ENCODE data around the gene FOLR1.
"Not testable (repeated sequence)": the region's sequence is repeated elsewhere in the genome, so short reads cannot be mapped to it uniquely, and the experiment has no call there.

The FOLR1 gene

GRCh38 chr11:72190631-72191071, 1.3 kb upstream of the FOLR1 start:
- Histone ChIP-seq H3K79me2 (ENCODE audit: insufficient read depth, low read length) (no peaks in the 10 kb centered on the region), H3K9me3 (ENCODE audit: low read length) (no peaks in the 10 kb centered on the region), H3K4me2 (ENCODE audit: low read length) (no peak overlapping the region), H4K20me1 (ENCODE audit: insufficient read depth, low read length) (no peaks in the 10 kb centered on the region), H3K36me3 (ENCODE audit: insufficient read depth, low read length) (no peaks in the 10 kb centered on the region), H3K4me1 (ENCODE audit: insufficient read depth, low read length, severe bottlenecking) (no peaks in the 10 kb centered on the region), H3K27ac (ENCODE audit: low read depth, low read length, poor library complexity, severe bottlenecking) (no peak overlapping the region), H3F3A (ENCODE audit: insufficient read depth, low read length) (no peaks in the 10 kb centered on the region), H3K4me3 (ENCODE audit: low read depth, low read length, poor library complexity, severe bottlenecking) (no peak overlapping the region), H3K27me3 (ENCODE audit: insufficient read depth, low read length) (no peaks in the 10 kb centered on the region), H2AFZ (ENCODE audit: low read length) (no peak overlapping the region), H3K9ac (ENCODE audit: low read length) (no peak overlapping the region), H3K9me2 (ENCODE audit: low read depth, low read length) (no peaks in the 10 kb centered on the region)
- TF ChIP-seq EZH2 (IDR thresholded peaks at IDR 0.05; ENCODE audit: borderline replicate concordance, low read length) = no peak

- Histone ChIP-seq H3K4me1 (ENCODE audit: insufficient read depth, low read length, severe bottlenecking) (no peaks in the 10 kb centered on the region), H3K9me3 (ENCODE audit: low read length) (no peaks in the 10 kb centered on the region), H3K27ac (ENCODE audit: low read depth, low read length, poor library complexity, severe bottlenecking) (no peak overlapping the region), H3K36me3 (ENCODE audit: insufficient read depth, low read length) (no peaks in the 10 kb centered on the region), H3F3A (ENCODE audit: insufficient read depth, low read length) (no peaks in the 10 kb centered on the region), H3K27me3 (ENCODE audit: insufficient read depth, low read length) (no peaks in the 10 kb centered on the region), H3K4me3 (ENCODE audit: low read depth, low read length, poor library complexity, severe bottlenecking) (no peak overlapping the region), H4K20me1 (ENCODE audit: insufficient read depth, low read length) (no peaks in the 10 kb centered on the region), H2AFZ (ENCODE audit: low read length) (no peak overlapping the region), H3K4me2 (ENCODE audit: low read length) (no peak overlapping the region), H3K9me2 (ENCODE audit: low read depth, low read length) (no peaks in the 10 kb centered on the region), H3K79me2 (ENCODE audit: insufficient read depth, low read length) (no peaks in the 10 kb centered on the region), H3K9ac (ENCODE audit: low read length) (no peak overlapping the region)
- TF ChIP-seq CTCF (IDR thresholded peaks at IDR 0.05; ENCODE audit: low read length) = no peak
- no peak for TF ChIP-seq EZH2 (IDR thresholded peaks at IDR 0.05; ENCODE audit: borderline replicate concordance, low read length)
Observed at GRCh38 chr11:72195518-72196270, 3.8 kb downstream of the FOLR1 start.

- H3K4me3 ChIP-seq (ENCODE audit: low read depth, low read length, poor library complexity, severe bottlenecking); H3K36me3 ChIP-seq (ENCODE audit: insufficient read depth, low read length); H3K27ac ChIP-seq (ENCODE audit: low read depth, low read length, poor library complexity, severe bottlenecking); H3K9ac ChIP-seq (ENCODE audit: low read length); H2AFZ ChIP-seq (ENCODE audit: low read length); H3F3A ChIP-seq (ENCODE audit: insufficient read depth, low read length); H4K20me1 ChIP-seq (ENCODE audit: insufficient read depth, low read length); H3K9me2 ChIP-seq (ENCODE audit: low read depth, low read length); H3K4me1 ChIP-seq (ENCODE audit: insufficient read depth, low read length, severe bottlenecking); H3K27me3 ChIP-seq (ENCODE audit: insufficient read depth, low read length); H3K9me3 ChIP-seq (ENCODE audit: low read length); H3K79me2 ChIP-seq (ENCODE audit: insufficient read depth, low read length); H3K4me2 ChIP-seq (ENCODE audit: low read length): not testable (repeated sequence)
Observed at GRCh38 chr11:72201445-72201844, 9.5 kb downstream of the FOLR1 start.

GRCh38 chr11:72202571-72202970, 10.6 kb downstream of the FOLR1 start:
- no peak for TF ChIP-seq EZH2 (IDR thresholded peaks at IDR 0.05; ENCODE audit: borderline replicate concordance, low read length)
- no peak for TF ChIP-seq CTCF (IDR thresholded peaks at IDR 0.05; ENCODE audit: low read length)
- H3K27me3 ChIP-seq (ENCODE audit: insufficient read depth, low read length) = no peaks in the 10 kb centered on the region
- no peaks in the 10 kb centered on the region for H4K20me1 ChIP-seq (ENCODE audit: insufficient read depth, low read length)

More at GRCh38 chr11:72202571-72202970, 10.6 kb downstream of the FOLR1 start:
- Histone ChIP-seq H3K4me2 (ENCODE audit: low read length) (no peak overlapping the region), H3F3A (ENCODE audit: insufficient read depth, low read length) (no peaks in the 10 kb centered on the region), H3K27ac (ENCODE audit: low read depth, low read length, poor library complexity, severe bottlenecking) (no peak overlapping the region), H3K9ac (ENCODE audit: low read length) (no peak overlapping the region), H3K36me3 (ENCODE audit: insufficient read depth, low read length) (no peaks in the 10 kb centered on the region), H3K79me2 (ENCODE audit: insufficient read depth, low read length) (no peaks in the 10 kb centered on the region), H3K4me3 (ENCODE audit: low read depth, low read length, poor library complexity, severe bottlenecking) (no peak overlapping the region), H3K4me1 (ENCODE audit: insufficient read depth, low read length, severe bottlenecking) (no peaks in the 10 kb centered on the region), H2AFZ (ENCODE audit: low read length) (no peak overlapping the region), H3K9me3 (ENCODE audit: low read length) (no peaks in the 10 kb centered on the region), H3K9me2 (ENCODE audit: low read depth, low read length) (no peaks in the 10 kb centered on the region)
